Uterus (tissue), 2 donors: ENCODE data around the gene NRXN3.

ENCODE experiments used
- POLR2A ChIP-seq, 2 donors: fragments of 450-650 bp; IDR thresholded peaks; one replicate each; pipeline ENCODE4 v1.6.1; 2016; ENCODE audit warnings: antibody characterized with exemption in 2 of 2, mild to moderate bottlenecking in 1 of 2, moderate library complexity in 1 of 2
- TF ChIP-seq, protein P1 (sequence below), 4 experiments: fragments of 200-600 bp in 2 of 4; fragments of 450-650 bp in 2 of 4; sonication (generic) in 2 of 4; IDR thresholded peaks; one replicate each; pipeline ENCODE4 v1.5.1; 2016 to 2019; ENCODE audit warnings: antibody characterized with exemption in 4 of 4, mild to moderate bottlenecking in 2 of 4, moderate library complexity in 1 of 4

DNA sequence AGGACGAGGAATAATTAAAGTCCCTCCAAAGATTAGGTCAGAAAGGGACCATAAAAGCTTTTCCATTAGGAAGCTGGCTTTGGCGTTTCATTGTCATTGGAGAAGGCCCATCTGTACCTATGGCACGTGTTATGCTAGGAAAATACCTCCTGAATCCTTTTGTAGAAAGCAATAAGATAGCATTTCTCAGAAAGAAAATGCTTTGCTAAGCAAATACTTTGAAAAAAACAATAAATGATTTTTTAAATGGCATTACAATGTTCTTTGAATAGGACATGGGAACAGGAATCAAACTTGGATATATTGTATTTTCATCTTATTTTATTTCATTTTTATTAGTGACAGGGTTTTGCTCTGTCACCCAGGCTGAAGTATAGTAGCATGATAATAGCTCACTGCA, 967.7 kb downstream of the NRXN3 start:
- TF ChIP-seq, protein P1, sequence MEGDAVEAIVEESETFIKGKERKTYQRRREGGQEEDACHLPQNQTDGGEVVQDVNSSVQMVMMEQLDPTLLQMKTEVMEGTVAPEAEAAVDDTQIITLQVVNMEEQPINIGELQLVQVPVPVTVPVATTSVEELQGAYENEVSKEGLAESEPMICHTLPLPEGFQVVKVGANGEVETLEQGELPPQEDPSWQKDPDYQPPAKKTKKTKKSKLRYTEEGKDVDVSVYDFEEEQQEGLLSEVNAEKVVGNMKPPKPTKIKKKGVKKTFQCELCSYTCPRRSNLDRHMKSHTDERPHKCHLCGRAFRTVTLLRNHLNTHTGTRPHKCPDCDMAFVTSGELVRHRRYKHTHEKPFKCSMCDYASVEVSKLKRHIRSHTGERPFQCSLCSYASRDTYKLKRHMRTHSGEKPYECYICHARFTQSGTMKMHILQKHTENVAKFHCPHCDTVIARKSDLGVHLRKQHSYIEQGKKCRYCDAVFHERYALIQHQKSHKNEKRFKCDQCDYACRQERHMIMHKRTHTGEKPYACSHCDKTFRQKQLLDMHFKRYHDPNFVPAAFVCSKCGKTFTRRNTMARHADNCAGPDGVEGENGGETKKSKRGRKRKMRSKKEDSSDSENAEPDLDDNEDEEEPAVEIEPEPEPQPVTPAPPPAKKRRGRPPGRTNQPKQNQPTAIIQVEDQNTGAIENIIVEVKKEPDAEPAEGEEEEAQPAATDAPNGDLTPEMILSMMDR (IDR thresholded peaks at IDR 0.05): no peak
- no peak for TF ChIP-seq POLR2A (IDR thresholded peaks at IDR 0.05)
